NCI-H446 (cell line): Measurements from ENCODE around the gene SORCS1.

Experiments
- DNase-seq, 2 experiments: peaks; one replicate each; lab custom pipeline; 2025; lab: John Stamatoyannopoulos, UW

SORCS1 gene

GRCh38 chr10:106577756-106578155 lies 586.8 kb downstream of the SORCS1 start:
- DNase-seq, result no peak

GRCh38 chr10:106577266-106577665 lies 587.2 kb downstream of the SORCS1 start:
- no peak for DNase-seq

- no peak for DNase-seq
Measured at GRCh38 chr10:106576534-106576933, 588.0 kb downstream of the SORCS1 start.

- DNase-seq, result no peak
Measured at GRCh38 chr10:106573106-106573505, 591.4 kb downstream of the SORCS1 start.

- DNase-seq, result no peak
Measured at GRCh38 chr10:106571192-106571946, 593.1 kb downstream of the SORCS1 start.

- DNase-seq, result no peak
Measured at GRCh38 chr10:106570268-106570667, 594.2 kb downstream of the SORCS1 start.

GRCh38 chr10:106567629-106568028 lies 596.9 kb downstream of the SORCS1 start:
- DNase-seq, result no peak

- DNase-seq, result peak in 1 of 2 experiments; percentile 34
Measured at GRCh38 chr10:106566873-106567272, 597.6 kb downstream of the SORCS1 start.

- no peak for DNase-seq
Measured at GRCh38 chr10:106565546-106565945, 599.0 kb downstream of the SORCS1 start.

- DNase-seq, result no peak
Measured at GRCh38 chr10:106563384-106563783, 601.1 kb downstream of the SORCS1 start.

GRCh38 chr10:106560925-106561640 lies 603.4 kb downstream of the SORCS1 start:
- no peak for DNase-seq

GRCh38 chr10:106559442-106559841 lies 605.1 kb downstream of the SORCS1 start:
- no peak for DNase-seq

- no peak for DNase-seq
Measured at GRCh38 chr10:106557951-106558733, 606.4 kb downstream of the SORCS1 start.

GRCh38 chr10:106557053-106557452 lies 607.5 kb downstream of the SORCS1 start:
- DNase-seq, result no peak

- no peak for DNase-seq
Measured at GRCh38 chr10:106555599-106555998, 608.9 kb downstream of the SORCS1 start.

- DNase-seq, result no peak
Measured at GRCh38 chr10:106551501-106552062, 612.9 kb downstream of the SORCS1 start.

- DNase-seq, result no peak
Measured at GRCh38 chr10:106548832-106549231, 615.7 kb downstream of the SORCS1 start.

GRCh38 chr10:106547047-106547635 lies 617.4 kb downstream of the SORCS1 start:
- DNase-seq, result no peak

- no peak for DNase-seq
Measured at GRCh38 chr10:106542461-106542860, 622.0 kb downstream of the SORCS1 start.

- no peak for DNase-seq
Measured at GRCh38 chr10:106540645-106541044, 623.9 kb downstream of the SORCS1 start.

GRCh38 chr10:106537866-106538265 lies 626.6 kb downstream of the SORCS1 start:
- no peak for DNase-seq
